Measurements from ENCODE around the gene MTLN.
A peak's percentile ranks its signal among the peaks of the same experiment; 100 is the strongest.
"Not testable (repeated sequence)": the region's sequence is repeated elsewhere in the genome, so short reads cannot be mapped to it uniquely, and the experiment has no call there.

MTLN gene, protein sequence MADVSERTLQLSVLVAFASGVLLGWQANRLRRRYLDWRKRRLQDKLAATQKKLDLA

DNA sequence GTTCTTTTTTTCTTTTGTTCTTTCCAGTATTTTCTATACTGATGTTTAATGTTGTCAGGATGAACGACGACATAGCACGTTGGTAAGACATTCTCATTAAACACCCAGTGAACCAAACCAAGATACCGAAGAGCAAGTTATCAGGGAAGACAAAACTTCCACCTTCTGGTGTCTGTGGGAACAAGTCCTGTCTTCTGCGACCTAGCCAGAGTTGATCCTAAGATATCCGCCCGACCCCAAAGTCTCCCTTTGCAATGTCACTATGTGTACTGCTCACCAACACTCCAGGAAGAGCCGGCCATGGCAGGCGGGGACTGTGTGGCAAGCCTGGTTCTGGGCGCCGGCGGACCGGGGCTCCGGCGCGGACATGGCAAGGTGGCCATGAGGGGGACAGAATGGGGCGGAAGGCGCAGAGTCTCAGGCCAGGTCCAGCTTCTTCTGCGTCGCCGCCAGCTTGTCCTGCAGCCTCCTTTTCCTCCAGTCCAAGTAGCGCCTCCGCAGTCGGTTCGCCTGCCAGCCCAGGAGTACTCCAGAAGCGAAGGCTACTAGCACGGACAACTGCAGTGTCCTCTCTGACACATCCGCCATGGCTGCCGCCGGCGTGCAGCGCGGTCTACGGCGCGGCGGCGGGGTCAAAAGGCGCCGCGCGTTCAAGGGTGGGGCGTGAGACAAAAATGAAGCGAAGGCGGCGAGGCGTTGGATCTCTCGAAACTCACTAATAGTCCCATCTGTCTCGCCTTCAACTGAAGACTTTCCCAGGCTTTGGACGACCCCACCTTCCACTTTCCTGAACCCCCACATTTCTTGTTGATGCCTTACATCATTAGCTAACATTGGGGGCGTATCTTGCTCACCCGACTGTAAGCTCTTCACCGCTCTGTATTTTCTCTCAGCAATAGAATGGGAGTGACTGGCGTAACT, at the start of gene MTLN:
TSS of gene MTLN (minus strand) at position 610 of the 921 bp plus-strand sequence. CDS start at position 588, 22 bp downstream.
- DNase-seq (ENCODE audit: low read depth in 2 of 2): peak; percentile 26 to 48

DNA sequence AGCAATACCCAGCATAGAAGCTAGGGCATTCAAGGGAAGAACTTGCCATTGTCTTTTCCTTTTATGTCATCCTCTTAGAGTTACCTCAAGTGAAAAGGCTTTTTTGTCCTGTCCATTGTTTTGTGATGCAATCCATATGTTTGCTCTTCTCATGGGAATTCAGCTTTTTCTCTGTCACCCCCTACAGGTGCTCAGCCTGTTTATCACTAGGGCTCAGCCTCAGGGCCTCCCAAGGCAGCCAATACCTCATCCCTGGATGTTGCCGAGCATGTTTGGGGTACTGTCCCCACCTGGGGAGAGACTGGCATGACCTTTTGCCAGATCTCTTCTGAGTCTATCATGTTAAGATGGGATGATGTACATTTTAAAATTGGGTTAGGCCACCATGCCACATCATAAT, 49.6 kb upstream of the MTLN start:
- DNase-seq (ENCODE audit: low read depth in 2 of 2): not testable (repeated sequence)

DNA sequence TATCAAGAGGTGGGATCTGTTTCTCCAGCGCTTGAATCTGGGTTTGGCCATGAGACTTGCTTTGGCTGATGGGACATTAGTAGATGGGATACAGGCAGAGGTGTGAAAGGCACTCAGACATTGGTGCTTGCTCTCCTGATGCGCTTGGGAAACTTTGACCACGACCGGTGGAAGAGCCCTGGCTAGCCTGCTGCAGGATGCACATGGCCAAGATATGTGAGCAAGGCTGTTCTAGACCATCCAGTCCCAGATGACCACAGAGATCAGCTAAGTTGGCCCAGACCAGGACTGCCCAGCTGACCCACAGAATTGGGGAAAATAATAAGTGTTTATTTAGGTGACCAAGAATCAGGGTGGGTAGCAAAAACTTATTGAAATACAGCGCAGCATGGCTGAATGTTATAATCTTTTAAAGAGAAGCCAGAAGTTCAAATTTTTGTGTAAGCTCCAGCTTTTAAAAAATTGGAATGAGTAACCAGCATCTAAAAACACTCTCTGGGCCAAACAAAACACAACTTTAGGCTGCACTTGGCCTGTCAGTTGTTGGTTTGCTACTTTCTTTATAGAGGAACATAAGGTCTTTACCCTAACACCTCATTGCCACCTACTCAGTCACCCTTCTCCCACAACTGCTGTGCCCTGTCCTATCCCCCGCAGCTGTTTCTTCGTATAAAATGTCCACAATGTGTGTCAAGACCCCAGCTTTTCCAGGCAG, 35.9 kb upstream of the MTLN start:
- DNase-seq (ENCODE audit: low read depth in 2 of 2): not testable (repeated sequence)

DNA sequence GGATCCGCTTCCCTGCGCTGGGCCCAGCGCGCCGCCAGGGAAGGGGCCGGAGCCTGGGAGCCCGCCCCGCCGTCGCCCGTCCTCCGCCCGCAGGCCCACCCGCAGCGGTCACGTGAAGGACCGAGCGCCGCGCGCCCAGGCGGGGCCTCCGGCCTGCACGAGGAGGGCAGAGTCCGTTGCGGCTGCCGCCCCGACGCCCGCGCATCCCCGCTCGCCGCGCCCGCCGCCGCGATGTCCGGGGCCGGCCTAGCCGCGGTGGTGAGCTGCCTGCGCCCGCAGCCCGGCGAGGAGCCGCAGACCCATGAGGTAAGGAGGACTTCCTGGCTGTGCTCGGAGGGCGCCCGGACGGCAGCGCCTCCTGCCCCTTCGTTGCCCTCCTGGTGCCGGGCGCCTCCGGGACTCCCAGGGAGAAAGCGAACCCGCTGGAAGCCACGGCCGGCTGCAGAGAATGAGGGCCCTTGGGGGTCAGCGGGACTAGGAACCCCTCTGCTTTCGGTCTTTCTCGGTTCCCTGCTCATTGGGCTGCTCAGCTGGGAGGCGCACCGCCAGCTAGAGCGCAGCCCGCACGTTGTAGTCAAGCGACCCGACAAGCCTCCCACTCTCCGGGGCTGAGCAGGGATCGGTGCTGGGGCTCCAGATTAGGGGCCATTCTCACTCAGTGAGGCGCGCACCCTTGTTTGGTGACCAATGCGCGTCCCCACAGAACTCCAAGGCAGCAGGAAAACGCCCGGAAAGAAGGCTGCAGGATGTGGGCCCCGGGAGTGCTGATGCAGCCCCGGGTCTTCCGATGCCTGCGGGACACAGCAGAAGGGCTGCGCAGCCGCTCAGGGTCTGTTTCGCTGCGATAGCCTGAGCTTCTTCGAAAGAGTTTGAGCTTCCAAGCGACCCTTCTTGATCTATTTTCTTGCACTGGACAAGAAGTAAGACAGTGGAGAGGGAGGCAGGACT, 33.4 kb upstream of the MTLN start:
- not testable (repeated sequence) for DNase-seq (ENCODE audit: low read depth in 2 of 2)

DNA sequence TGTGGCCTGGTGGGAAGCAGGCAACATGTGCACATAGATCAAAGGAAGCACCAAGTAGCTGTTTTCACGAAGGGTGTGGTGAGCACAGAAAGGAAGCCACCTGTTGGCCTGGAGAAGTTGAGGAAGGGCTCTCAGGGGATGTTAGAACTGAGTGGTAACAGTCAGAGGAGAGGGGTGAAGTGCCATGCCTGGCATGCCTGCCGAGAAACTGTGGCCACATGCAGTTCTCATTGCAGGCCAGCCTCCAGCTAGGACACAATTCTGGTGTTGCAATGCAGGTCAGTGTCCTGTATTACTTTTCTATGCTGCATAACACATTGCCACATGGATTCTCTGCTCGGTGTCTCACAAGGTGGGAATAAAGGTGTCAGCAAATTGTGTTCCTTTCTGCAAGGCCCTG, 30.9 kb upstream of the MTLN start:
- DNase-seq (ENCODE audit: low read depth in 2 of 2): not testable (repeated sequence)

DNA sequence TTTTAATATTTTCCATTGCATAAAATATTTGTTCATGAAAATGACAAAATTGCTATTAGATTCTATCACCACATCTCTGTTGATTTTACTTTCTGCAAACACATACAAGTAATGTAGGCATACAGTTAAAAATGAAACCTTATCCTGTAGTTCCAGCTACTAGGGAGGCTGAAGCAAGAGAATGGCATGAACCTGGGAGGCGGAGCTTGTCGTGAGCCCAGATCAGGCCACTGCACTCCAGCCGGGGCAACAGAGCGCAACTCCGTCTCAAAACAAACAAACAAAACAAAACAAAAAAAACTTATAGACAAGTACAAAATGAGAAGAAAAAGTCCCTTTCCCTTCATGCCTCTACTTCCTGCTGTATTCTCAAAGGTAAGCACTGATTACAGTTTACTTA, 22.2 kb upstream of the MTLN start:
- not testable (repeated sequence) for DNase-seq (ENCODE audit: low read depth in 2 of 2)

DNA sequence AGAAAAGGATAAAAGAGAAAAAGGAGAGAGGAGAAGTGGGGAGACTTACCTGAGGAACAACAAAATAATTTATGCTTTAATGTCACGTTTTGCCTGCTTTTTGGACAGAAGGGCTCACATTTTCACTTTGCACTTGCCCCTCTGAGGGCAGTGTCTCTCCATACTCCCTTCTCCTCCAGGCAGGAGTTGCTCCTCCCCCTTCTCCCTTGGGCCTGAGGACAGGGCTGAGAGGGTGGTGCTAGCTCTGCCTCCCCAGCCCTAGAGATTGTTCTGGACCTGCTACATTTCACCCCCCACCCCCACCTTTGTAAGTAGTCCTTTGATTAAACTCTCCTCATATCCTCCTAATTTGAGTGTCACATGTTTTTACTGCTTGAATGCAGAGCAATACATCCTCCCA, 17.5 kb upstream of the MTLN start:
- not testable (repeated sequence) for DNase-seq (ENCODE audit: low read depth in 2 of 2)

DNA sequence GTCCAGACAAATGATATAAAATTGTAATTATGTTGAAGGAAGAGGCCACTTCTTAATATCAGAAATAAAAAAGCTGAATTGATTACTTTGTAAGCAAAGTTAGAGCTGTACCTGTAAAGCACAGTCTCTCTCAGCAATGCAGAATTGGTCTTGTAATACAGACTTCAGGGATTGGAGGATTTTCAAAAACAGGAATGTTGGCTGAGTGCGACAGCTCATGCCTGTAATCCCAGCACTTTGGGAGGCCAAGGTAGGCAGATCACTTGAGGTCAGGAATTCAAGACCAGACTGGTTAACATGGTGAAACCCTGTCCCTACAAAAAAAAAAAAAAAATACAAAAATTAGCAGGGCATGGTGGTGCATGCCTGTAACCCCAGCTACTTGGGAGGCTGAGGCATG, 10.3 kb upstream of the MTLN start:
- DNase-seq (ENCODE audit: low read depth in 2 of 2): not testable (repeated sequence)

DNA sequence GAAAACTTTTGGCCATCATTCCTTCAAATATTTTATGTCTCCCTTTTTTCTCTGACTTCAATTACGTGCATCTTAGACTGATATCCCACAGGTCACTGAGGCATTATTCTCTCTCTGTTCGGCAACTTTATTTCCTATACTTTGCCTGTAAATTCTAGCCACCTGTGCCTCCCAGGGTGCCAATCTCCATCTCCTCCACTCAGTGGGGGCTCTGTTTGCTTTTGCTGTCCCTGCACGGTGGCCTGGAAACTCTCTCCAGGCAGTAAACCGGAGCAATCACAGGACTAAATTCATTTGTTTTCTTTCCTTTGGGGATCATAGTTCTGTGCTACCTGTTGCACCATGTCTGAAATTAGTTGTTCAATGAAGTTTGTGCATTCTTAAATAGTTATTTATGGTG, 9.6 kb upstream of the MTLN start:
- DNase-seq (ENCODE audit: low read depth in 2 of 2): no peak

DNA sequence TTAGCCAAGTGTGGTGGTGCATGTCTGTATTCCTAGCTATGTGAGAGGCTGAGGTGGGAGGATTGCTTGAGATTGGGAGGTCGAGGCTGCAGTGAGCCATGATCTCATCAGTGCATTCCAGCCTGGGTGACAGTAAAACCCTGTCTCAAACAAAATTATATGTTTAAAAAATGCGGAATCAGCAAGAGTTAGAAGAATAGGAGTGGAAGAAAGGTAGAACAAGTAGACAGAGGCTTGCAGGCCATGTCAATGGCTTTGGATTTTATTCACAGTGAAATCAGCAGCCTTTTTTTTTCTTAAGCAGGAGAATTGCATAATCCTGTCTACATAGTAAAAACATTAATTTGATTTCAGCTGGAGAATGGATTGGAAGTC, 7.8 kb upstream of the MTLN start:
- DNase-seq (ENCODE audit: low read depth in 2 of 2): no peak

DNA sequence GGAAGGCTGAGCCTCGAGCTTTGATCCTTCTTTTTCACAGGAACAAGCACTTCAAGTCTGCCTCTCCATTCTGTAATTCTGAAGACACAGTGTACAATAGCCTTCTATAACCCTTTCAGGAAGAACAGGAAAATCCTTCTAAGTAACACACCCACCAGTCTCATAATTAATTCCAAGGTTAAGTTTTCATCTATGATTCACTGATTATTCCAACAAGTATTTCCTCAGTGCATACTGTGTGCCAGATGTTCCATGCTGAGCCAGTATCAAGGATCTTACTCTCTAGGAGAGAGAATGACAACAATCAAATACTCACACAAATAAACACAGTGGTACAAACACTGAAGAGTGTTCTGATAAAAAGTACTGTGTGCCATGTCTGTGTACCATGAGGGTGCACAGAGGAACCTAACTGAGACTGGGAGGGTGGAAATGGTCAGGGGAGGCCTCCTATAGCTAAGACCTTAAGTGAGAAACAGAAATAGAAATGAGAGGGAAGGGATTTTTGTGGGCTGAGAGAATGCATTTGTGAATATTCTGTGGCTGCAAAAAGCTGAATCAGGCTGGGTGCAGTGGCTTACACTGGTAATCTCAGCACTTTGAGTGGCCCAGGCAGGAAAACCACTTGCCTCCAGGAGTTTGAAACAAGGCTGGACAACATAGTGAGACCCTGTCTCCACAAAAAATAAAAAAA, 7.3 kb upstream of the MTLN start:
- no peak for DNase-seq (ENCODE audit: low read depth in 2 of 2)

DNA sequence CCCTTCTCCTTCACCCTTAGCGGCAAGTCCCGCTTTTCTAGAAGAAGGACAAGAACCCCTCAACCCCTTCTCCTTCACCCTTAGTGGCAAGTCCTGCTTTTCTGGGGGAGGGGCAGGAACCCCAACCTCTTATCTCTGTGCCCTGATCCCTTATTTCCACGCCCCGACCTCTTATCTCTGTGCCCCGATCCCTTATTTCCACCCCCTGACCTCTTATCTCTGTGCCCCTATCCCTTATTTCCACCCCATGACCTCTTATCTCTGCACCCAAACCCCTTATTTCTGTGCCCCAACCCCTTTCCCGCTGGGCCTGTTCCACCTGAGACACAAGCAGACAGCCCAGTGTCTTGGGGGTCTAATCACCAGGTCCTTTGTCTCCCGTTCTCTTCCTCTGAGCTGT, 6.5 kb upstream of the MTLN start:
- DNase-seq (ENCODE audit: low read depth in 2 of 2): not testable (repeated sequence)

DNA sequence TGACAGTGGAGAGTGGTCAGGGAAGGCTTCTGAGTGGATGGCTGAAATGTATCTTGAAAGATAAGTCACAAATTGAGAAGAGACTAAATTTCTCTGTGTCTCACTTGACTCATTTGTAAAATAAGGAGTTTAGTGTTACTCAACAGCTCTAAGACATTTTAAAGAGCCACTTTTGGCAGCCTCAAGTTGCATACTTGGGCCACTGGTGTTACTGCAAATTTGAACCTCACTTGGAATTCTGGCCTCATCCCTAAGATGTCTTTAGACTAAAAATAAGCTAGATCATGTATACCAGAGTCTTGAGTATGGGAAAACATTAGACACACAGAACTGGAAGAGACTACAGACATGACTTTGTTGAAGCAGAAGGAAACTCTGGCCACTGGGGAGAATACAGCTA, 4.5 kb upstream of the MTLN start:
- no peak for DNase-seq (ENCODE audit: low read depth in 2 of 2)

DNA sequence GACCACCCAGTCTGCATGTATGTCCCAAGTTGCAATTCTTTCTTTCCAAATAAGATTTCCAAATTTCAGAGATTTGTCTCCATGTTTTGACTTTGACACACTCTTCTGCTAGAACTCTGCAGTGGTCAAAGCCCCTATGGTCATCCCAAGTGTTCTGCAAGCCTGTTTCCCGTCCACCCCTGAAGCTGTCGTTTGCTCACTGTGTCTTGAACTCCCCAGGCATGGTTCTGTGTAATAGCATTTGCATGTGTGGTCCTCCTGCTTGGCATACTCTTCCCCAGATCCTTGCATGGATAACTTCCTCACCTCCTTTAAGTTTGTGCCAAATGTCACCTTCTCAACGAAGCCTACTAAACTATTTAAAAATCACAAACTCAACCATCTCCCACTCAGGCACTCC, 3.9 kb upstream of the MTLN start:
- no peak for DNase-seq (ENCODE audit: low read depth in 2 of 2)

DNA sequence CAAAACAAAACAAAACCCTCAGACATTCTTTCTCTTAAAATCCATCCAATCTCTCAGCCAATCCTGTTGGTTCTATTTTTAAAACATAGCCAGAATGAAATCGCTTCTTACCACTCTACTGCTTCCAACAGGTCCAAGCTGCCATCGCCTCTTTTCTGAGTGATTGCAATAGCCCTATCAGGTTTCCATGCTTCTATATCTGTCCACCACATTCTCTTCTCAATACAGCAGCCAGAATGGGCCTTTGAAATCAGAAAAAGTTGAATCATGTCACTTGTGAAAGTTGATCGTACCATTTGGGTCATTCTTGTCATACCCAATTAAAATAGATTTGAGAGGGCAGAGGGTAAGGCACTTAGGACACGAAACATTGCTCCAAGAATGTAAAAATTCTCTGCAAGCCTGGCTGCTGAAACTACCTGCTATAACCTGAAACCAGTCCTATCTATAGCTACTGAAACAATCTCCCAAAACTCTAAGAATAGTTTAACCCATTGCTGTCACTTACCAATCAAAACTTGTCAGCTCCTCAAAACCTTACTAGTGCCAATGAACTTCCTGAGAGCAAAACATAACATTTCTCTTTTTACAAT, 3.3 kb upstream of the MTLN start:
- DNase-seq (ENCODE audit: low read depth in 2 of 2): no peak

DNA sequence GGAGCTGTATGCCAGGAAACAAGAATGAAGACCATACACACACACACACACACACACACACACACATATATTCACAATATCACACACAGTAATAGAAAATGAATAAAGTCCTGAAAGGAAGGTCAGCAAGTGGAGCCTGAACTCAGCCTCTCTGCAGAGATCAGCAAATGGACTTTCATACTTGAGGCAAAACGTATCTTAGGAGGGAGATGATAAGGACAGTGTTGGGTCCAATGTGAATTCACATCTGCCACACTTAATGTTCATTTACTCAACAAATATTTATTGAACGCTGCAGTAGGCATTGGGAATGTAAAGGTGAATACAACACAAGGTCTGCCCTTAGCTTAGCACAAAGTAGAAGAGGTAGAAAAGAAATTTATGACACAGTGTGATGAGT, 2.7 kb upstream of the MTLN start:
- DNase-seq (ENCODE audit: low read depth in 2 of 2): no peak

DNA sequence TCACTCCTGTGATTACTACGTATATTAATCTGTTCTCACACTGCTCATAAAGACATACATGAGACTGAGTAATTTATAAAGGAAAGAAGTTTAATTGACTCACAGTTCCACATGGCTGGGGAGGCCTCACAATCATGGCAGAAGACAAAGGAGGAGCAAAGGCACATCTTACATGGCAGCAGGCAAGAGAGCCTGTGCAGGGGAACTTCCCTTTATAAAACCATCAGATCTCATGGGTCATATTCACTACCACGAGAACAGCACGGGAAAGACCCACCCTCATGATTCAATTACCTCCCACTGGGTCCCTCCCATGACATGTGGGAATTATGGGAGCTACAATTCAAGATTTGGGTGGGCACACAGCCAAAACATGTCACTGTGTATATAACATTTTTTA, 1.2 kb upstream of the MTLN start:
- DNase-seq (ENCODE audit: low read depth in 2 of 2): not testable (repeated sequence)

DNA sequence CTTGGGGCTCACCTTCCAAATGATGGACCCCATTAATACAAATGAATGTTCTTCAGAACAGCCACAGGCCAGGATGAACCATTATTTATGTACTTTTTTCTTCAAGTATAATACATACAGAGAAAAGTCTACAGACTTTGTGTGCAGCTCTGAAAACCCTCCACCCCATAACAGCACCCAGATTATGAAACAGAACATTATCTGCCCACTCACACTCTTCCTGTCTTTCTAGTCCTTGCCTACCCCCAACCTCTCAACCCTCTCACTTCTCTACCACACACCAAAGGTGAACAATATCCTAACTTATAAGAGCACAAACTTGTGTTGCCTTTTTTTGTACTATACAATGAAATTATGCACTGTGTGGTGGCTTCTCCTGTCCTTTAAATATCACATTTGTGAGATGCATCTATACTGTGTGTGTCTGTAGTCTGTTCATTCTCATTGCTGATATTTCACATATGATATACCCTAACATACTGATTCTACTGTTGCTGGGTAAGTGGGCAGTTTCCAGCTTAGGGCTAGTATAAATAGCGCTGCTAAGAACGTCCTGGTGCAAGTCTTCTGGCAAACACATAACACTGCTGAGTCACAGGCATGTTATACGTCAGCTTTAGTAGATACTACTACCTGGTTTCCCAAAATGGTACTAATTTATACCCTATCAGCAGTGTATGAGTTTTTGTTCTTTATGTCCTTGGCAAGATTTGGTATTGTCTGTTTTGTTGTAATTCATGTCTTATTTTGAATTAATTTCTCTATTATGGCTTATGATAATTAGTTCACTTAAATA, 6.5 kb downstream of the MTLN start:
- DNase-seq (ENCODE audit: low read depth in 2 of 2): no peak

DNA sequence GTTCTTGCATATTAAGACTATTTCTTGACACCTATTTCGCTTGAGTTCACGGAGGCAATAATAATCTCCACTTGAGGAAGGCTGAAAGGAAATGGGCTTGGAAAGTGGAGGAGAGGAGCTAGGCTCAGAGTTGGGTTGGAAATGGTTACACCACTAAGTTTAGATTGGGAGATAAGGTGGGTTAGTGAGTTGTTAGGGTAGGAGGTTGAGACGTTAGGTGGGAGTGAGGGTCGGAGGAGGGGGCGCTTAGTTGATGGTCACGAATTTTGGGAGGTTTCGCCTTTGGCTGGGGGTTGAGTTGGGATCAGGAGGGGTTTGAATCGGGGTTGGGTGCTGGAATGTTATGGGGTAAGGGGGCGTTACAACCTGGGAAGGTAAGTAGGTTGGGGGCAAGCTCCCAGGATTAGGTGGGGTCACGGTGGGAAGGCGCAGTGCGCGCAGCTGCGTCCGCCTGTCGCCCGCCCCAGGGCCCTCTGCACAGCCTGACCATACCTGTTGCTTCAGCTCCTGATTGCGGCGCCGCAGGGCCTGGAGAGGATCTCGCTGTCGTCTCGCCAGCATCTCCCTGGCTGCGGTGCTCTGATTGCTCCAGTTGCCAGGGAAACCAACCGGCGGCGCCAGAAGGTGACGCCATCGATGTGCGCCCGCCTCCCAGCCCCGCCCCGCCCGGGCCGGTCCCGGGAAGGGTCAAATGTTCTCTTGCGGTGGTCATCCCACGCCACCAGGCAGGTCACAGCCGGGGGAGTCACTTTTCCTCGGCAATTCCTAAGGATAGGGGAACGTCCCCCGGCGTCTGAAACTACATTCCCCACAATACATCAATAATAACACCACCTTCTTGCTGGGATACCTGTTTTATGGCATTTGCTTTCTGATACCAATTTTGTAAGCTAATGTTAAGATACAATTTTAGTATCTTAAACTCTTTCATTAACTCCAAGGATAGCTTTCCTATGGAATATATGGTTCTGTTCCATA, 7.7 kb downstream of the MTLN start, which contains the start of gene NPHP1:
TSS of gene NPHP1 (minus strand) at position 606 of the 978 bp plus-strand sequence. CDS start at position 561, 45 bp downstream.
- peak; percentile 64 to 66 for DNase-seq (ENCODE audit: low read depth in 2 of 2)

Measured in stimulated activated CD8-positive, alpha-beta memory T cell treated with anti-CD3 and anti-CD28 coated beads, Interleukin-15, amount 100 ng/mL, for 4 hours (primary cell).